Left renal pelvis (tissue), 4 donors: Measurements from ENCODE around the gene CLEC4E. TPM values are rescaled to one million over a fixed set of nuclear protein-coding genes. Genes with fewer than 3 reads are reported as not detected.
"Not testable (repeated sequence)": the region's sequence is repeated elsewhere in the genome, so short reads cannot be mapped to it uniquely, and the experiment has no call there.

Experiments
- DNase-seq, 4 donors: peaks; one replicate each; pipeline ENCODE4 v3.0.0-alpha.2; 2013; ENCODE audit warnings: low read depth in 4 of 4, low spot score in 3 of 4
- polyA plus RNA-seq, 4 donors: library from polyadenylated mRNA; unstranded; fragments of 120-200 nt; gene quantifications; one replicate each; pipeline ENCODE4 v1.2.1, GENCODE V29; 2013; ENCODE audit not compliant: insufficient read length in 4 of 4

The CLEC4E gene
- polyA plus RNA-seq, 4 donors: 0.42 to 2.0 (median 1.2) TPM

DNA sequence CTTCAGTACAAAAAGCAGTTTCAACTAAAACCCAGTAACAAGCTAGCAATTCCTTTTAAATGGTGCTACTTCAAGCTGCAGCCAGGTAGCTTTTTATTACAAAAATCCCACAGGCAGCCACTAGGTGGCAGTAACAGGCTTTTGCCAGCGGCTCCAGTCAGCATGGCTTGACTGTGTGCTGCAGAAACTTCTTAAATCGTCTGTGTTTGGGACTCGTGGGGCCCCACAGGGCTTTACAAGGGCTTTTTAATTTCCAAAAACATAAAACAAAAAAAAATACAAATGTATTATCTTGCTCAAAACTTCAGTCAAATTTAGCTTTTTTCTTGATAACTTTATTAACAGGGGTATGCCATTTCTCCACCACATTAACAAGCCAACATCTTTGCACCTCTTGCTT is 3.6 kb upstream of the CLEC4E start:
- DNase-seq: peak; percentile 32 to 65 (median 53)

DNA sequence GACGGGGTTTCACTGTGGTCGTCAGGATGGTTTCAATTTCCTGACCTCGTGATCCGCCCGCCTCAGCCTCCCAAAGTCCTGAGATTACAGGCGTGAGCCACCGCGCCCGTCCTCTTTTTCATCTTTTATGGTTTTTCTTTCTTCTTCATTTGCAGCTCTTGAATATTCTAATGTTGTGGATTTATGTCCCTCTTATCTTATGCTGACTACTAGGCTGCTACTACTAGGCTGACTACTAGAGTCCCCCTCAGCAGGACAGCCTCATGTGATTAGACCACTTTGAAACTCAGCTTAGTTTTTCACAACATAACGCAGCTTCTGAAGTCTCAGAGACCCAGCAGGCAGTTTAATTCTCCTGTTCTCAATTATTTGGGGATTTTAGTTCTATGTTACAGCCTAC is 857 bp upstream of the CLEC4E start:
- DNase-seq: no peak

DNA sequence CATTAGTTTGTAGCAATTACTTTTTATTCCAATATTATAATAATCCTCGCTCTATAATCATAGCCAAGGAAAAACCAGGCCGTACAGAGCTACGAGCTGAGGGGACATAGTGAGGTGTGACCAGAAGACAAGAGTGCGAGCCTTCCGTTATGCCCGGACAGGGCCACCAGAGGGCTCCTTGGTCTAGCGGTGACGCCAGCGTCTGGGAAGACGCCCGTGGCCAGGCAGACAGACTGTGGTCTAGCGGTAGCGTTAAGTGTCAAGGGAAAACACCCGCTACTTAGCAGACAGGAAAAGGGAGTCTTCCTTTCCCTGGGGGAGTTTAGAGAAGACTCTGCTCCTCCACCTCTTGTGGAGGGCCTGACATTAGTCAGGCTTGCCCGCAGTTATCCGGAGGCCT is 2.9 kb downstream of the CLEC4E start:
- not testable (repeated sequence) for DNase-seq

DNA sequence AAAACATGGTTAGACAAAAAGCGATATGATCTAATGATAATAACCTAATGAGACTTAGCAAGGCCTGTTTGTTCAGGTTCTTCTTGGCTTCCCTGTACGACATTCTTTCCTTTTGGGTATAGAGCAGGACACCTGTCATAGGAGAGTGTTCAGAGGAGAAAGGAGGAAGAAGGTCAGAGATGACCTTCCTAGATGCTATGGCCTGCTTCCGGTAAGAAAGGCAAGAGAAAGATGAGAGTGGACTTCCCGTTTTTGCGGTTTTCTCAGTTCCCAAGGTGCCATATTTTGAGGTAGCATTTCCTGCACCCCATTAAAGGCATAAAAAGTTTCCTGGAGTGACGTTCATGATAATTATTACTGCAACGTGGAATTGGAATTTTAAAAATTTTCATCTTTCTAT is 8.7 kb downstream of the CLEC4E start:
- no peak for DNase-seq

DNA sequence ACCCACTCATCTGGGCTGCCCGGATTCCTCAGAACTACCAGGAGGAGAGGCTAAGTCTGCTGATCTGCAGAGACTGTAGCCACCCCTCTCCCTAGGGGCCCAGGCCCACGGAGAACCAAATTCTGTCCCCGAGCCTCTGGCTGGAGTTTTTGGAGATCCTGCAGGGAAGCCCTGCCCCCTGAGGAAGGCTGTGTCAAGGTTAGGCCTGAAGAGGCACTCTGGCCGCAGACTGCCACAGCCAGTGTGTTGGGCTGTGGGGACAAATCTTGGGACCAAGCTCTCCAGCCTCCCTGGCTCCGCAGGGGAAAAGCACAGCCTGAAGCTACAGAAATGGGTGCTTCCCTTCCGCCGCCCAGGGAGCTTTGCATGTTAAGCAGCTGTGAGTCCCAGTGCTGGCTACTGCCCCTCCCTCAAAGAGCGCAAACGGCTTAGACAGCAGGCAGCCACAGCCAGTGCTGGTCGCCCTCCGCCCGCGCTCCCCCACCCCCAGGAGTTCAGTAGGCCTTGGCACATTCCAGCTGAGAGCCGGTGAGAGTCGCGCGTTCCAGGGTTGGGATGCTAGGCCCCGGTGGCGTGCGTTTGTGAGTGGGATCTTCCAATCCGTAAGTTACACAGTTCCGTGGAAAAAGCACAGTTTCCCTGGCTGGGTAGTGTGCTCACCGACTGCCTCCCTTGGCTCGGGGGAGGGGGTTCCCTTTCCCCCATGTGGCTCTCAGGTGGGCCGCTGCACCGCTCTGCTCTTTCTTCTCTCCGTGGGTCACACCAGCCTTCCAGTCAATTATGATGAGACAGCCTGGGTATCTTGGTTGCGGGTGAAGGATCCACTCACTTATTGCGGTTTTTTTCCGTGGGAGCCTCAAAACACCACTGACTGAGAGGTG is 13.2 kb downstream of the CLEC4E start:
- no peak for DNase-seq

DNA sequence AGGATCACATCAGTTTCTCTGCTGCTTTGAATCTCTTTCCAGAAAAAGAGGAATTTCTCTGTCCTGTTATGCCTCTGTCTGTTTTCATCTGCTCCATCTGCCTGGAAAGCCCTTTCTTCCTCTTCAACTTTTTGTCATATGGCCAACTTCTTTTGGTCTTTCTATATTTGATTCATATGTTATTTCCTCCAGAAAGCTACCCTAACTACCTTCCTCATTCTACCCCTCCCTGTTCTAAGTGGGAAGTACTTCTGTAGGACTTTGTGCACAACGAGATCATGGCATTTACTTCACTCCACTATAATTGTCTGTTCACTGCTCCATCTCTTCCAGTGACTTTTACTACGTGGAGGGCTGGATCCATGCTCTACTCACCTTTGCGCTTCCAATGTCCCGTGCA is 21.5 kb downstream of the CLEC4E start:
- DNase-seq: no peak

DNA sequence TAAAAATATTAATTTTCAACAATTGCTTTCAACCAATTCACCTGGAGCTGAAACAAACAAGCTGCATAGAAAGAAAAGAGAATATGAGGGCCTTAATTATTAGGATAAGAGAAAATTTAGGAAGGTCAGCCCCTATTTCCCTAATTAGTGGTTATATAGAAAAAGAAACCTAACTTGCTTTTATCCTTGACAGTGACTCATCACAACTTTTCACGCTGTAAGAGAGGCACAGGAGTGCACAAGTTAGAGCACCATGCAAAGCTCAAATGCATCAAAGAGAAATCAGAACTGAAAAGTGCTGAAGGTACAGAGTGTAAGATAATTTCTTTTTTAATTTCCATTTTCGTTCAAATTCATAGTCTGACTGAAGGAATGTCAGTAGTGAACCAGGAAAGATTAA is 22.7 kb downstream of the CLEC4E start:
- no peak for DNase-seq

DNA sequence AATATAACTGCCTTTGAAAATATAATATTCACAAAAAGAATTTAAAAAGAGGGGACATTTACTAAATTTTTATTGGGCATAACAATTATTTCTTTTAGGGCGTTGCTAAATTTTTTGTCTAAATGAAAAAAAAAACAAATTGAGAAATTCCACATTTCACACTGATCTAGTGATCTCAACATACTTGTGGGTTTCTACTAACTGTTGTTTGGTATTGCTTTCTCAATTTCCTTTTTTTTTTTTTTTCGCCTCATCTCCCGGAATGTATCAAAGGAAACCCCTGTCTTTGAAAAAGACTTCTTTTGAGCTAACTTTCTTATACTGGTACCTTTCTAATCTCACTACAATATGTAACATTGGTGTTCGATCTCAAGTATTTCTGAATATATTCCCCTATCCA is 27.4 kb downstream of the CLEC4E start, which contains the start of gene CLEC4D:
Gene CLEC4D (plus strand): TSS at position 248 of the 400 bp plus-strand sequence. CDS start 230 bp downstream, outside the sequence.
- no peak for DNase-seq

DNA sequence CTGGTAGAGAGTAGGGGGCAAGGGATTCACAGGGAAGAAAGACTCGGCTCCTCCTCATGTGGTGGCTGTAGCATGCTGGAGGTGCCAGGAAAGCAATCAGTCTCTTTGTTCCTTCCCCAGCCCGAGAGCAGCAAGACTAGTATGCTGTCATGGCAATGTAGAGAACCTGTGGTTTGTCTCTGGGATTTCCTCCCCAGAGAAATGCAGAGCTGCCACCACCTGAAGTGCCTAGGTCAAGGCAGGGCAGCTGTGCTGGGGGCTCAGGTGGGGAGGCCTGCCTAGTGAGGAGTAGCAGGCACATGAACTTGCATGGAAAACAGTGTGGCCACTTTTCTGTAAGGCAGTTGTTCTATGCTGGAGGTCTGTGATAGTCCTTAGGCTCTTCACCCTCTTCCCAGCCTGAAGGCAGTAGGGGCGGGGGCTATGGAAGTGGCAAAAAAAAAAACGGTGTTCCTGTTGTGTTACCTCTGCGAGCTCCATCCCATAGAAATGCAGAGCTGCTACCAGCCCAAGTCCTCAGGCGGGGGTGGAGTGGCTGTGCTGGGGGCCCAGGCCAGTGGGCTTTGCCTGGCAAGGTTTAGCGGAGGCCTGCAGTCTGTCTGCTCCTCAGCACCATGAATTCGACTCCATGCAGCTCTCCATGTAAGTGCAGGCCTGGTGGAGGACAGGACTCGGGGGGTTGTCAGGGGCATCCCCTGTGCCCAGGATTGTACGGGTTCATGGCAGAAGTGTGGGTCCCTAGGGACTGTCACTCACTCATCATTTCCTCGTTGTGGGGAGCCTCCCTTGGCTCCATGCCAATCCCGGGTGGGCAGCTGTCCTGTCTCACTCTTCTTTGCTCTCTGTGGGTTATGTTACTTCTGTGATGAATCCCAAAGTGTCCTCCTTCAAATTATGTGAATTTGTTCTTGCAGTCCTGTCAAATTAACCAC is 31.5 kb downstream of the CLEC4E start:
- DNase-seq: no peak

DNA sequence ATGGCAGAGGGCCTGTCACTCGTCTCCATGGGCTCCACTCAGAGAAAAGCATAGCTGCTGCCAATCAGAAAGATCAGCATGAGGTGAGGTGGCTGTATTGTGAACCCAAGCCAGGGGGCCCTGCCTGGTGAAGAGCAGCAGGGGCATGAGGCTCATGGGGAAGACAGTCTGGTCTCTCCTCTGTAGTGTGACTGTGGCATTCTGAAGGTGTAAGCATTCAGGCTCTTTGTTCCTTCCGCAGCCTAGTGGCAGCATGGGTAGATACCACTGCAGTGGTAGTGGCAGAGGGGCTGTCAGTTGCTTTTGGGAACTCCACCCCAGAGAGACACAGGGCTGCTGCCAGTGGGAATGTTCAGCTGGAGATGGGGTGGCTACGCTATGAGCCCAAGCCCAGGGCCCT is 32.5 kb downstream of the CLEC4E start:
- no peak for DNase-seq

DNA sequence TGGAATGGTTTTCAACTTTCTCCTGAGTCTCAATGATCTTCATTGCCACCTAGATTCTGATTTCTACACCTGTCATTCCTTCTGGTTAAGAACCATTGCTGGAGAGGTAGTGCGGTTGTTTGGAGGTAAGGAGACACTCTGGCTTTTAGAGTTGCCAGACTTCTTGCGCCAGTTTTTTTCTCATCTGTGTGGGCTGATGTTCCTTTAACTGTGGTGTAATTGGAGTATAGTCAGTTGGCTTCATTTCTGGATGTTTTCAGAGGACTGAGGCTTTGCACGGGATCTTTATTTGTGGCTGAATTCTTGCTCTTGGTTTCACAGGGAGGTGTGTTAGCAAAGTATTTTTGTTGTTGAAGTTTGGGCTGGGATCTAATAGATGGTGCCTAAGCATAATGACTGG is 33.1 kb downstream of the CLEC4E start:
- no peak for DNase-seq

DNA sequence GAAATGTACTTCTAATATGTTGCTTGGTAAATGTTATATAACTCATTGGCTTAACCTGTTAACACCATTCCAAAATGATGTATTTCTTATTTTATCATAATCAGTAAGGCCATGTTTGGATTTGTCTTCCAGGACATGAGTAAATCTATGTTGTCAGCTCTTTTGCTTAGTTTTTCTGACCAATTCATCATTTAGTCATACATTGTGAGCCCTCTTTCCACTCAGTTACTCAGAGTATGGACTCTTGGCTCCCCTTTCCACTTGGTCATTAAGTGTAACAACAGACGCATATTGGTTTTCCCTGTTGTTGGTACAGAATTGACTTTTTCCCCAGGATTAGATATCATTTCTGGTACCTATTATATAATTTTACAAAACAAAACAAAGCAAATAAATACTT is 36.4 kb downstream of the CLEC4E start:
- no peak for DNase-seq

DNA sequence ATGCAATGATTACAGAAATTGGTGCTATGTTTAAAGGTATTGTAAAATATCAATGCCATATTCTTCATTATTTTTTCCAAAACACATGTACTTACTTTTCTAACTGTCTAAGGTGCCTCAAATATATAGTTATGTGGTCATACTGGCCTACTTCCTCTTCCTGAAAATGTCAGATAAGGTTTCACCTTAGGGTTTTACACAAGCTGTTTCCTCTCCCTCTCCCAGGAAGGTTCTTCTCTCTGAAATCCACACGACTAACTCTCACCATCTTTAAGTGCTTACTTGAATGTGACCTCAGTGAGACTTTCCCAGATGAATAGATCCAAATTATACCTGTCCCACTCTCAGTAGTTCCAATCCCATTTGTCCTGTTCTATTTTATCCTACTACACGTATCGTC is 39.0 kb downstream of the CLEC4E start:
- no peak for DNase-seq

DNA sequence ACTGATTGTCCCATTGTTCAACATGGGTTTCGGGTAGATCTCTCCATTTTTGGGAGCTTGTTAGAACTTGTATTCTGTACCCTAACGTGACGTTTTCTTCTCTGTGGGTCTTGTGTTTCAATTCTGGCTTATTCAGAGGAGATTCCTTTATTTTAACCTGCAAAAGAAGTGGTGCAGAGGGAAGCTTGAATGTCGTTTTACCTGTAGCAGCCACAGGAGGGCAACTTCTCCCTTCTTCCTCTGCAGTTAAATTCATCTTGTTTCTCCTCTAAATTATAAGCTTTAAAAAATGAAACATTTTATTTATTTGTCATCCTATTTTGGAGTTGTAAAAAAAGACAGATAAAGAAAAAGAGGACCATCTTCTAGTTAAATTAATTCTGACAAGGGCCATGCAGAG is 41.1 kb downstream of the CLEC4E start:
- no peak for DNase-seq

DNA sequence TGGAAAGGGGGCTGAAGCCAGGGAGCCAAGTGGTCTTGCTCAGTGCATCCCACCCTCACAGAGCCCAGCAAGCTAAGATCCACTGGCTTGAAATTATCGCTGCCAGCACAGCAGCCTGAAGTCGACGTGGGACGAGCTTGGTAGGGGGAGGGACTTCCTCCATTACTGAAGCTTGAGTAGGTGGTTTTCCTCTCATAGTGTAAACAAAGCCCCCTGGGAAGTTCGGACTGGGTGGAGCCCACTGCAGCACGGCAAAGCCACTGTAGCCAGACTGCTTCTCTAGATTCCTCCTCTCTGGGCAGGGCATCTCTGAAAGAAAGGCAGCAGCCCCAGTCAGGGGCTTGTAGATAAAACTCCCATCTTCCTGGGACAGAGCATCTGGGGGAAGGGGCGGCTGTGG is 44.6 kb downstream of the CLEC4E start:
- DNase-seq: not testable (repeated sequence)

DNA sequence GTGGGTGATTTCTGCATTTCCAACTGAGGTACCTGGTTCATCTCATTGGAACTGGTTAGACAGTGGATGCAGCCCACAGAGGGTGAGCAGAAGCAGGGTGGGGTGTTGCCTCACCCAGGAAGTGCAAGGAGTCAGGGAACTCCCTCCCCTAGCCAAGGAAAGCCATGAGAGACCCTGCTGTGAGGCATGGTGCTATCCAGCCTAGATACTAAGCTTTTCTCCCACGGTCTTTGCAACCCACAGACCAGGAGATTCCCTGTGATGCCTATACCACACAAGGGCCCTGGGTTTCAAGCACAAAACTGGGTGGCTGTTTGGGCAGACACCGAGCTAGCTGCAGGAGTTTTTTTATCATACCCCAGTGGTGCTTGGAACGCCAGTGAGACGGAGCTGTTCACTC is 45.0 kb downstream of the CLEC4E start:
- DNase-seq: not testable (repeated sequence)

DNA sequence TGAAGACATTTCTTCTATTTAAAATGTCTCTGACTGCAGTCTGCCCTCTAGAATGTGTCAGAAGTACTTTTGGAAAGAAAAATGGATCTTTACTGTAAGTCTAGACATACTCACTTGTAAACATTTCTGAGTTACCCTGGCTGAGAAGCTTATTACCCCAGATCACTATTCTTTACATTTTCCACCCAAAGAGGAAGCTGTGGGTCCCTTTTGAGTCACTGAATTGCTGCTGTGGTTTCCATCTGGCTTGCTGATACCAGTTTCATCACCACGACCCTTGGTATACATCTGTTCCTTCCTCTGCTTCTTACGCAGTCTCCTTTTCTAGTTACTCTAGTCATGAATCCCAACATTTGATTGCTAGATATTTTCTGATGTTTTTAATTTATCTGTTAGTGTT is 47.6 kb downstream of the CLEC4E start:
- no peak for DNase-seq

DNA sequence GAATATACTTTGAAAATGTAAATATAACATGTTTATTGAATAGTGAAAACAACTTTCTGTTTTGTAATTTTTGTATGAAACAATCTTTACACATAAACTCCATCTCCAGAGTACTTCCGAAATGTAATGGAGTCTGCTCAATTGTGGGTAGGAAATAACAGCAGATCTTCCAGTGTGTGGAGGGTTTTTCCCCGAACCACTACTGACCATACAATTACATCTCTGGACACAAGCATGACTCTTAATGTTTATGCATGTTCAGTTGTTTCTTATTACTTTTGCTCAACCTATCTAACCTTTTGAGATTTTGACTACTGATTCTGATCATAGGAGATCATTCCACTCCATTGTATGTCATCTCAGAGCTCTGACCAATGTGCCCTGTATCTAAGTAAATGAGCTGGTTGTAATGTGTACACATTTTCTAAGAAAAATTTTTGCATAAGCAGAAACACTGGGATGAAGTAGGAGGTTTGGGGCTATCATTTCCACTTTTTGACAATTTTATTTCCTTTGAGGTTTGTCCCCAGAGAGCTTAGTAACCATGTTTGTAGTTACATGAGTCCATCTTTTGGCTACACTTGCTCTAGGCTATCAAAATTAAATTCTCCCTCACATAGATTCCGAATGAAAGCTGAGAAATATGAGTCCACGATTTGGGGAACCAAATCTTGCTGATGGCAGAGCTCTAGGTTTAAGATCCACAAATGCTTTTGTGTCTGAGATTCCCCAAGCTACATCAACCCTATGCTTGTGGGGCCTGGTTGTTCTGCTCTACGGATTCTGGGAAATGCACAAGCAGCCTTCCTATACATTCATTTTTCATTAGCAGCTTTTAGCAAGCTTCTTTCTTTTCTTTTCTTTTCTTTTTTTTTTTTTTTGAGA is 48.8 kb downstream of the CLEC4E start:
- DNase-seq: no peak
